Measurements from ENCODE around the gene C1orf122. TPM values are rescaled to one million over a fixed set of nuclear protein-coding genes. Genes with fewer than 3 reads are reported as not detected.

C1orf122 gene
- total and polyA plus RNA-seq, 2 donors = 27.1 to 33.0 TPM

DNA sequence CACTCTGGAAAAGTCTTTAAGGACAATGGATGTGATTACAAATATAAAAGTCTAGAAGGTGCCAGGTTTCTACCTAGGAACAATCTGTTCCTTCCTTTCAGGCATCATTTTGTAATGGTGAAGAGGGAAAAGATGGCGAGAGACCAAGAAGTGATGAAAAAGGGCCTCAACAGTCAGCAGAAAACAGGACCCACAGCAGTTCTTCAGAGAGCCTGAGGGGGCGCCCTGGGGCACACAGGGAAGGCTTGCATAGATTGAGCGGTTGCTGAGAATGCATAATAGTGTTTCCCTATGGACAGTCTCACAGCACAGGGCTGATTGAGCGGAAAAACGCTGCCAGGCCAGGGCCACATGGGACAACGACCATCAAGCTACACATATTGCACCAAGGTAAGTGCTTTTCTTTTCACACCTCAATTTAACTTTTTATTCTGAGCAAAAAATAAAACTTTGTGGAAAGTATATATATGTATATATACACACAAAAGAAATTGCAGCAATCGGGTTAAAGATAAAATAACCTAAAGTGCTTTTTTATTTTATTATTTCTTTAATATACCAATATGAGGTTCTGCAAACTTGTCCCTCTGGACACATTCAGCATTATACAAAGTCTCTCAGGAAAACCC is 3.6 kb downstream of the C1orf122 start:
- peak in 5 of 9 donors; percentile 26 to 69 (median 41) for DNase-seq (ENCODE audit: low read depth in 6 of 9, low spot score in 9 of 9)
- H3K27me3 ChIP-seq (ENCODE audit: control insufficient read depth in 2 of 2, insufficient read depth in 1 of 2, low read length in 1 of 2) = no peaks in the 10 kb centered on the region
- H3K27ac ChIP-seq (ENCODE audit: low read depth in 1 of 2, low read length in 1 of 2) = no peak overlapping the region
- 53% methylated on average over 7 of the region's 7 CpGs for WGBS
- H3K4me3 ChIP-seq (ENCODE audit: low read length in 2 of 2) = no peak overlapping the region
- H3K9me3 ChIP-seq (ENCODE audit: control insufficient read depth in 2 of 2, insufficient read depth in 1 of 2, low read length in 1 of 2) = no peaks in the 10 kb centered on the region
- peaks cover 9 to 14% of the 10 kb centered on the region in 2 donors for H3K4me1 ChIP-seq (ENCODE audit: control insufficient read depth in 2 of 2, insufficient read depth in 2 of 2, low read length in 2 of 2)
- peaks cover 12 to 19% of the 10 kb centered on the region in 2 donors for H3K36me3 ChIP-seq (ENCODE audit: control insufficient read depth in 2 of 2, insufficient read depth in 2 of 2, low read length in 1 of 2)

DNA sequence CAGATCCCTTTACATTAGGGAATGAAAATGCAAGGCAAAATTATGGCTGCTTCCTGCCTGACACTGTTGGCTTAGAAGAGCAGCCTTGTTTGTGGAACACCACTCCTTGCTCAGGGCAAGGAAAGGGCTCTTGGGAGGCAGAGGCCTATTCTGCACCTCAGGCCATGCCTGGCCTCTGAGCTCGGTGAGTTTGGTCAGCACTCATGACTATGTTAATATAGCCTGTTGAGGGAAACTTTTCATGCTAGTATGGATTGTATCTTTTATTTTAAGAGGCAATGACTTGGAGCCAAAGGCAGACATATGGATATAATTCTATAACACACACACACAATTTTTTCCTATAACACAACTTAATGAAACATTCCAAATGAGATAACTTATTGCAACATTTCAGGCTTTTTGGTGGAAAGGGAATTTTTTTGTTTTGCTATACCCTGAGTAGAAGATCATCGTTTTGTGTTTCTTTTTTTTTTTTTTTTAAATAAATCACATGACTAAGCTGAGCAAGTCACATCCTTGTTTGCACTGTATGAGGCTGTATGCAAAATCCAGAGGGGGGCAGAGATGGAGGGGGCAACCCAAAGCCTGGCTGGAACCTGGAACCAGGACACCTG is 6.0 kb downstream of the C1orf122 start:
- no peaks in the 10 kb centered on the region for H3K9me3 ChIP-seq (ENCODE audit: control insufficient read depth in 2 of 2, insufficient read depth in 1 of 2, low read length in 1 of 2)
- peaks cover 5 to 6% of the 10 kb centered on the region in 2 donors for H3K4me1 ChIP-seq (ENCODE audit: control insufficient read depth in 2 of 2, insufficient read depth in 2 of 2, low read length in 2 of 2)
- peaks cover 14 to 30% of the 10 kb centered on the region in 2 donors for H3K36me3 ChIP-seq (ENCODE audit: control insufficient read depth in 2 of 2, insufficient read depth in 2 of 2, low read length in 1 of 2)
- H3K27me3 ChIP-seq (ENCODE audit: control insufficient read depth in 2 of 2, insufficient read depth in 1 of 2, low read length in 1 of 2) = no peaks in the 10 kb centered on the region
- H3K4me3 ChIP-seq (ENCODE audit: low read length in 2 of 2) = no peak overlapping the region
- WGBS = 95% methylated on average over 2 of the region's 2 CpGs
- H3K27ac ChIP-seq (ENCODE audit: low read depth in 1 of 2, low read length in 1 of 2) = no peak overlapping the region
- DNase-seq (ENCODE audit: low read depth in 6 of 9, low spot score in 9 of 9) = no peak

DNA sequence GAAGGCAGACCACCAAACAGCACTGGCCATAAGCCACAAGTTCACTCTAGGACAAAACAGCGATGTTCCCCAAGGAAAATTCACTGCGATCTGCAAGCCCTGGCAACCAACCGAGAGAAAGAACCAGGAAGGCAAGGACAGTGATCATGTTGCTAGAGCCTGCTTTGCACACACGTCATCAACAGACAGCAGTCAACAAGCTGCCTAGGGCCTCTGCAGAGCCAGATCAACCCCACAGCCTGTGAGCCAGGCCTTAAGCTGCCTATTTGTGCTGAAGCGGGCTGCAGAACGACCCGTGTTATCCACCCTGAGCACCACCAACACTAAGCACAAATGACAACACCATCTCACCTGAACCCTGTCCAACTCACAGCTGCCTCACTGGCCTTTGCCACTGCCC is 6.7 kb downstream of the C1orf122 start:
- 96% methylated on average over 7 of the region's 7 CpGs for WGBS
- H3K4me3 ChIP-seq (ENCODE audit: low read length in 2 of 2) = no peak overlapping the region
- no peak for DNase-seq (ENCODE audit: low read depth in 6 of 9, low spot score in 9 of 9)
- no peak overlapping the region for H3K27ac ChIP-seq (ENCODE audit: low read depth in 1 of 2, low read length in 1 of 2)
- no peaks in the 10 kb centered on the region for H3K27me3 ChIP-seq (ENCODE audit: control insufficient read depth in 2 of 2, insufficient read depth in 1 of 2, low read length in 1 of 2)
- H3K4me1 ChIP-seq (ENCODE audit: control insufficient read depth in 2 of 2, insufficient read depth in 2 of 2, low read length in 2 of 2) = no peaks in the 10 kb centered on the region
- no peaks in the 10 kb centered on the region for H3K9me3 ChIP-seq (ENCODE audit: control insufficient read depth in 2 of 2, insufficient read depth in 1 of 2, low read length in 1 of 2)
- peaks cover 19 to 30% of the 10 kb centered on the region in 2 donors for H3K36me3 ChIP-seq (ENCODE audit: control insufficient read depth in 2 of 2, insufficient read depth in 2 of 2, low read length in 1 of 2)

DNA sequence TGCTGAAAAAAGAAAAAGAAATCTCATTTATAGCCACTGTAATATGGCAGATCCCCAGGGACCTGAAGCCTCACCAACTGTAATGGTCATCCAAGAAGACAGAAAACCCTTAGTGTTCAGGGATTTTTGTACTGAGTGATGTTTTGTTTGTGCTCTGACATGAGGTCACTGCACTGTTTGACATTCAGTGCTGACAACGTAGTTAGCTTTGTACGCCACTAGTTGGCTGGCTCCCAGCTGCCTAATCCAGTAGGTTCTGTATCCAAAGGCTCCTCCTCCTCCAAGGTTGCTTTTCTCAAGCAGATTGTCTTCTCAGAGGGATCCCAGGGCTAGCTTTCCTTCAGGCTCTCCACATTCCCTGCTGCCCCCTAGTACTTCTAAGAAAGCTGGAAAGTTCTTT is 9.9 kb downstream of the C1orf122 start:
- no peak overlapping the region for H3K4me3 ChIP-seq (ENCODE audit: low read length in 2 of 2)
- 85% methylated on average over 2 of the region's 2 CpGs for WGBS
- H3K4me1 ChIP-seq (ENCODE audit: control insufficient read depth in 2 of 2, insufficient read depth in 2 of 2, low read length in 2 of 2) = no peaks in the 10 kb centered on the region
- DNase-seq (ENCODE audit: low read depth in 6 of 9, low spot score in 9 of 9) = no peak
- H3K9me3 ChIP-seq (ENCODE audit: control insufficient read depth in 2 of 2, insufficient read depth in 1 of 2, low read length in 1 of 2) = no peaks in the 10 kb centered on the region
- H3K36me3 ChIP-seq (ENCODE audit: control insufficient read depth in 2 of 2, insufficient read depth in 2 of 2, low read length in 1 of 2) = peaks cover 38 to 40% of the 10 kb centered on the region in 2 donors
- no peak overlapping the region for H3K27ac ChIP-seq (ENCODE audit: low read depth in 1 of 2, low read length in 1 of 2)
- H3K27me3 ChIP-seq (ENCODE audit: control insufficient read depth in 2 of 2, insufficient read depth in 1 of 2, low read length in 1 of 2) = no peaks in the 10 kb centered on the region

DNA sequence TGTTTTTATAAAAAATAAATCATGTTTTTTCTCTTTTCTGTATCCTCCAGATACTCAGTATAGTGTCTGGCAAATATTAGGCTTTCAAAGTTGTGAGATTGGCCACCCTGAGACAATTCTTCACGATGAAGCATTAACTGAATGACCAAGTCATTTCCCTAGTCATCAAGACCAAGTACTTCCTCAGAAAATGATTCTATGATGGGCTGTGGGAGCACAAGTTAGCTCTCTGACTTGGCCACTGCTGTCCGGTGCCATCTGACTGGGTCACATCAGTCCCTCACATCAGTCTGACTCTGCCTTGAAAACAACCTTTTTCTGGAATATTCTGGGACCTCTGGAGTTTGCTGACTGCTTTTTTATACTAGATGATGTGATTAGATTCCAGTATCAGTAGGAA is 13.9 kb downstream of the C1orf122 start:
- Histone ChIP-seq H3K9me3 (ENCODE audit: control insufficient read depth in 2 of 2, insufficient read depth in 1 of 2, low read length in 1 of 2) (no peaks in the 10 kb centered on the region), H3K27me3 (ENCODE audit: control insufficient read depth in 2 of 2, insufficient read depth in 1 of 2, low read length in 1 of 2) (no peaks in the 10 kb centered on the region), H3K4me3 (ENCODE audit: low read length in 2 of 2) (no peak overlapping the region), H3K36me3 (ENCODE audit: control insufficient read depth in 2 of 2, insufficient read depth in 2 of 2, low read length in 1 of 2) (peaks cover 31 to 37% of the 10 kb centered on the region in 2 donors), H3K27ac (ENCODE audit: low read depth in 1 of 2, low read length in 1 of 2) (no peak overlapping the region), H3K4me1 (ENCODE audit: control insufficient read depth in 2 of 2, insufficient read depth in 2 of 2, low read length in 2 of 2) (no peaks in the 10 kb centered on the region)
- WGBS = 97% methylated on average over 2 of the region's 2 CpGs
- no peak for DNase-seq (ENCODE audit: low read depth in 6 of 9, low spot score in 9 of 9)

GRCh38 chr1:37822906-37823815 is 15.6 kb downstream of the C1orf122 start:
- Histone ChIP-seq H3K27me3 (ENCODE audit: control insufficient read depth in 2 of 2, insufficient read depth in 1 of 2, low read length in 1 of 2) (no peaks in the 10 kb centered on the region), H3K4me3 (ENCODE audit: low read length in 2 of 2) (no peak overlapping the region), H3K36me3 (ENCODE audit: control insufficient read depth in 2 of 2, insufficient read depth in 2 of 2, low read length in 1 of 2) (peaks cover 26 to 32% of the 10 kb centered on the region in 2 donors), H3K9me3 (ENCODE audit: control insufficient read depth in 2 of 2, insufficient read depth in 1 of 2, low read length in 1 of 2) (no peaks in the 10 kb centered on the region), H3K27ac (ENCODE audit: low read depth in 1 of 2, low read length in 1 of 2) (no peak overlapping the region), H3K4me1 (ENCODE audit: control insufficient read depth in 2 of 2, insufficient read depth in 2 of 2, low read length in 2 of 2) (no peaks in the 10 kb centered on the region)
- DNase-seq (ENCODE audit: low read depth in 6 of 9, low spot score in 9 of 9) = no peak
- WGBS = 96% methylated on average over 9 of the region's 9 CpGs

DNA sequence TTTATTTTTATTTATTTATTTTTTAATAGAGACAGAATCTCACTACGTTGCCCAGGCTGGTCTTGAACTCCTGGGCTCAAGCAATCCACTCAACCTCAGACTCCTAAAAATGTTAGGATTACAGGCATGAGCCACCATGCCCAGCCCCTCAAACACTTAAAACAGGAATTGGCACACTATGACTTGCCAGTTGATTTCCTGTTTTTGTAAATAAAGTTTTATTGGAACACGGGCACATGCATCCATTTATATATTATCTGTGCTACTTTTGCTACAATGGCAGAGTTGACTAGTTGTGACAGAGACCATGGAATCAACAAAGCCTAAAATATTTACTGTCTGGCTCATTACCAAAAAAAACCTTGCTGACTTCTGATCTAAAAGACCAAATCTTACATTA is 16.4 kb downstream of the C1orf122 start:
- no peaks in the 10 kb centered on the region for H3K27me3 ChIP-seq (ENCODE audit: control insufficient read depth in 2 of 2, insufficient read depth in 1 of 2, low read length in 1 of 2)
- no peak overlapping the region for H3K27ac ChIP-seq (ENCODE audit: low read depth in 1 of 2, low read length in 1 of 2)
- H3K4me3 ChIP-seq (ENCODE audit: low read length in 2 of 2) = no peak overlapping the region
- DNase-seq (ENCODE audit: low read depth in 6 of 9, low spot score in 9 of 9) = no peak
- H3K36me3 ChIP-seq (ENCODE audit: control insufficient read depth in 2 of 2, insufficient read depth in 2 of 2, low read length in 1 of 2) = peaks cover 32% of the 10 kb centered on the region in 2 donors
- no peaks in the 10 kb centered on the region for H3K4me1 ChIP-seq (ENCODE audit: control insufficient read depth in 2 of 2, insufficient read depth in 2 of 2, low read length in 2 of 2)
- 98% methylated on average over 2 of the region's 2 CpGs for WGBS
- H3K9me3 ChIP-seq (ENCODE audit: control insufficient read depth in 2 of 2, insufficient read depth in 1 of 2, low read length in 1 of 2) = no peaks in the 10 kb centered on the region

DNA sequence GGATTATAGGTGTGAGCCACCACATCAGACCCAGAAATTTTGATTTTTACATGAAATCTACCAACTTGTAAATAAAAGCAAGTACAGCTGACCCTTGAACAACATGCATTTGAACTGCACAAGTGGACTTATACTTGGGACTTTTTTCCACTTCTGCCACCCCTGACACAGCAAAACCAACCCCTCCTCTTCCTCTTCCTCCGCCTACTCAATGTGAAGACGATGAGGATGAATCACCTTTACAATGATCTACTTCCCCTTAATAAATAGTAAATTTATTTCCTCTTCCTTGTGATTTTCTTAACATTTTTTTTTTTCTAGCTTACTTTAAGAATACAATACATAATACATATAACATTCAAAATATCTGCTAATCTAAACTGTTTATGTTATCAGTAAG is 17.9 kb downstream of the C1orf122 start:
- Histone ChIP-seq H3K36me3 (ENCODE audit: control insufficient read depth in 2 of 2, insufficient read depth in 2 of 2, low read length in 1 of 2) (peaks cover 24 to 32% of the 10 kb centered on the region in 2 donors), H3K27me3 (ENCODE audit: control insufficient read depth in 2 of 2, insufficient read depth in 1 of 2, low read length in 1 of 2) (no peaks in the 10 kb centered on the region), H3K4me3 (ENCODE audit: low read length in 2 of 2) (no peak overlapping the region), H3K4me1 (ENCODE audit: control insufficient read depth in 2 of 2, insufficient read depth in 2 of 2, low read length in 2 of 2) (no peaks in the 10 kb centered on the region), H3K27ac (ENCODE audit: low read depth in 1 of 2, low read length in 1 of 2) (no peak overlapping the region), H3K9me3 (ENCODE audit: control insufficient read depth in 2 of 2, insufficient read depth in 1 of 2, low read length in 1 of 2) (no peaks in the 10 kb centered on the region)
- WGBS = 84% methylated on average over 2 of the region's 2 CpGs
- no peak for DNase-seq (ENCODE audit: low read depth in 6 of 9, low spot score in 9 of 9)
